RWPE1 (cell line): ENCODE measurements around the gene NAV3.
A peak's percentile ranks its signal among the peaks of the same experiment; 100 is the strongest.

ENCODE experiments used
- CTCF ChIA-PET: fragments of 350-600 bp; sonication (Branson Sonifier 250); formaldehyde crosslinking; extraction: SDS; loops from one replicate; lab custom pipeline; 2021; lab: Yijun Ruan, JAX
- POLR2A ChIA-PET: fragments of 400-600 bp; formaldehyde crosslinking; extraction: SDS; loops from one replicate; lab custom pipeline; 2020; ENCODE audit warnings: antibody characterized with exemption; ENCODE audit not compliant: low non-redundant PET; lab: Yijun Ruan, JAX
- DNase-seq: peaks from one replicate; pipeline ENCODE4 v3.0.0; 2012; ENCODE audit warnings: low spot score
- H3K27ac ChIP-seq: fragments of 450-650 bp; 2 replicates; pipeline ENCODE4 v1.5.1; 2017
- TF ChIP-seq, protein P1 (sequence below): fragments of 450-650 bp; conservative IDR thresholded peaks from 2 replicates; pipeline ENCODE4 v1.5.1; 2017; ENCODE audit warnings: low read depth, mild to moderate bottlenecking

NAV3 gene

GRCh38 chr12:78210894-78211302 is 380.2 kb downstream of the NAV3 start:
- no peak overlapping the region for H3K27ac ChIP-seq
- POLR2A ChIA-PET = no interaction called here
- TF ChIP-seq, protein P1, sequence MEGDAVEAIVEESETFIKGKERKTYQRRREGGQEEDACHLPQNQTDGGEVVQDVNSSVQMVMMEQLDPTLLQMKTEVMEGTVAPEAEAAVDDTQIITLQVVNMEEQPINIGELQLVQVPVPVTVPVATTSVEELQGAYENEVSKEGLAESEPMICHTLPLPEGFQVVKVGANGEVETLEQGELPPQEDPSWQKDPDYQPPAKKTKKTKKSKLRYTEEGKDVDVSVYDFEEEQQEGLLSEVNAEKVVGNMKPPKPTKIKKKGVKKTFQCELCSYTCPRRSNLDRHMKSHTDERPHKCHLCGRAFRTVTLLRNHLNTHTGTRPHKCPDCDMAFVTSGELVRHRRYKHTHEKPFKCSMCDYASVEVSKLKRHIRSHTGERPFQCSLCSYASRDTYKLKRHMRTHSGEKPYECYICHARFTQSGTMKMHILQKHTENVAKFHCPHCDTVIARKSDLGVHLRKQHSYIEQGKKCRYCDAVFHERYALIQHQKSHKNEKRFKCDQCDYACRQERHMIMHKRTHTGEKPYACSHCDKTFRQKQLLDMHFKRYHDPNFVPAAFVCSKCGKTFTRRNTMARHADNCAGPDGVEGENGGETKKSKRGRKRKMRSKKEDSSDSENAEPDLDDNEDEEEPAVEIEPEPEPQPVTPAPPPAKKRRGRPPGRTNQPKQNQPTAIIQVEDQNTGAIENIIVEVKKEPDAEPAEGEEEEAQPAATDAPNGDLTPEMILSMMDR = no peak
- CTCF ChIA-PET = no interaction called here
- peak; percentile 2 for DNase-seq

DNA sequence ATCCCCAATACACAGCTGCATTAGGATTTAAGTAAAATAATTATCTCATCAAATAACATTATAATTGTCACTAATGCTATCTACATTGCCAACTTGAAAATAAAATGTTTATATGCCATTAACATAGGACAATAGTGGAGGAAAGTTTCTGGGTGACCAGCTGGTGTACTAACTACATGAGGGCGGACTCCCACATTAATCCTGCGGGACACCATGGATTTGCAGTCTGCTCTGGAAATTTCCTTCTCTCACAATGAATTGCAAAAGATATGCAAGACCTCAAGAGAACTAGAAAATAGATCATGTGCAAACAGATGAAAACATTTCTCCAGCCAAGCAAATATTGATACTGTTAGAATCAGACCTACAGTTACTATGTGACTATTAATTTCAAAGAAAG is 390.1 kb downstream of the NAV3 start:
- ChIA-PET CTCF (no interaction called here), POLR2A (no interaction called here)
- TF ChIP-seq, protein P1 = no peak
- no peak overlapping the region for H3K27ac ChIP-seq
- no peak for DNase-seq

GRCh38 chr12:78224154-78224553 is 393.5 kb downstream of the NAV3 start:
- CTCF ChIA-PET = no interaction called here
- no peak for DNase-seq
- H3K27ac ChIP-seq = no peak overlapping the region
- POLR2A ChIA-PET = no interaction called here
- TF ChIP-seq, protein P1 = no peak

- TF ChIP-seq, protein P1 = no peak
- no peak for DNase-seq
- POLR2A ChIA-PET = no interaction called here
- no peak overlapping the region for H3K27ac ChIP-seq
- CTCF ChIA-PET = no interaction called here
Measured at GRCh38 chr12:78226763-78227162, 396.1 kb downstream of the NAV3 start.

DNA sequence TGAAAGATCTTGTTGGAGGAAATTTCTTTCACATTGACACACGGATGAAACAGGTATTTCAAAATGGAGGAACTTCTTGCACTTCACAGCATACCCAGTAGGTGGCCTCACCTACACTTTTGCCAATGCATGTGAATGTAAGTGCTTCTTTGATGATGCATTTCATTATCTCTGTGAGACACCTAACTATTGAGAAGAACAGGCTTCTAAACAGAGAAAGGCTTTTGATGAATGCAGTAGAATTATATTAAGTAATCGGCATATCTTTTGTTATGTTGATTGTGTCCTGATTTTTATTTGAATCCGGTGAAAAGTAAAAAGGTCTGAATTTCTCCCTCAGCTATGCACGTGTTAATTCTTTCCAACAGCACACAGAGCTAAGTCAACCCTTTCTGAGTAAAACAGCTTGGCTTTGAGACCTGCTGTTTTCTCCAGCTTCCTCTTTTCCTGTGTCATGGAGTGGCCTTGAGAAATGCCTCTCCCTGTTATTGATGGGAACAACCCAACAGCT is 399.0 kb downstream of the NAV3 start:
- DNase-seq = peak; percentile 13
- ChIA-PET POLR2A (no interaction called here), CTCF (interaction anchor here (0.7 kb wide), 1 partner anchor 55 kb away, joined by 3 read pairs; no protein-coding TSS in a partner anchor)
- TF ChIP-seq, protein P1 = peak; percentile 63
- no peak overlapping the region for H3K27ac ChIP-seq

GRCh38 chr12:78232756-78233155 is 402.1 kb downstream of the NAV3 start:
- POLR2A ChIA-PET = no interaction called here
- CTCF ChIA-PET = interaction anchor here (0.6 kb wide), 1 partner anchor 362 kb away, joined by 3 read pairs; no protein-coding TSS in a partner anchor

More at GRCh38 chr12:78232756-78233155, 402.1 kb downstream of the NAV3 start:
- no peak for DNase-seq
- TF ChIP-seq, protein P1 = no peak
- no peak overlapping the region for H3K27ac ChIP-seq
